Fibroblast of lung (primary cell): Measurements from ENCODE around the gene SLC26A2.

ENCODE experiments used
- CTCF ChIP-seq, 2 donors: IDR thresholded peaks in 1 of 2; conservative IDR thresholded peaks in 1 of 2; 1 replicate in 1 of 2; 2 replicates in 1 of 2; pipeline ENCODE4 v1.5.1; 2011 to 2012; ENCODE audit warnings: low read length in 2 of 2, control low read depth in 1 of 2, inconsistent platforms in 1 of 2, low read depth in 1 of 2, mild to moderate bottlenecking in 1 of 2
- EZH2 ChIP-seq: IDR thresholded peaks from 2 replicates; pipeline ENCODE4 v1.5.1; 2012; ENCODE audit warnings: low read length, control low read depth, mild to moderate bottlenecking; ENCODE audit errors: missing control alignments

DNA sequence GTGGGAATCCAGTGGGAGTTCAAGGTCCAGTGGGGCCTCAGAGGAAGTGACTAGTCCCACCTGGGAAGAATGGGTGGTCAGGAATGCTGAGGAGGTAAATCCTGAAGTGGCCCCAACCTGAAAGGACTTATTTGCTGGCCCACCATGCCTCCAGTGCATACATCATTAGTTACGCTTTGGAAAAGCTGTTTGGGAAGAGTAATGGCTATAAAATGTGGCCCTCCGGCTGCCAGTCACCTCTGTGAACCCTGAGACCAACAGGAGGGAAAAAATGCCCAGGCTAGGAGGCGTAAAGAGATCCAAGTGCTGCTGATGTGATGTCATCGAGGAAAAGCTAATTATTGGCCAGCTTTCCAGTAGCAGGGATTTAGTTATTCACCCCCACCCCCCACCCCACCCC lies 2.7 kb upstream of the SLC26A2 start:
- TF ChIP-seq CTCF (conservative IDR thresholded peaks at IDR 0.05 in 1 of 2, IDR thresholded peaks at IDR 0.05 in 1 of 2; ENCODE audit: low read depth in 1 of 2, low read length in 2 of 2), result no peak
- TF ChIP-seq EZH2, result no peak
